GM23248 (cell line): ENCODE results near the gene GOLGA8J.

ENCODE experiments used
- EZH2 ChIP-seq: fragments of 200-600 bp; sonication (generic); IDR thresholded peaks from 2 replicates; pipeline ENCODE4 v1.6.1; 2018; ENCODE audit warnings: antibody characterized with exemption, mild to moderate bottlenecking; ENCODE audit not compliant: insufficient read depth, poor library complexity, severe bottlenecking
- EZH2phosphoT487 ChIP-seq: fragments of 200-600 bp; sonication (generic); IDR thresholded peaks from 2 replicates; pipeline ENCODE4 v1.6.1; 2018; ENCODE audit warnings: antibody characterized with exemption, moderate library complexity, mild to moderate bottlenecking, low read depth; ENCODE audit not compliant: insufficient read depth

- TF ChIP-seq EZH2phosphoT487 (no peak), EZH2 (no peak)
Measured at GRCh38 chr15:30056166-30056565, 26.6 kb upstream of the GOLGA8J start.
